ENCODE results near the gene ADAMTS20. TPM values are rescaled to one million over a fixed set of nuclear protein-coding genes. Genes with fewer than 3 reads are reported as not detected.
"Not testable (repeated sequence)": the region's sequence is repeated elsewhere in the genome, so short reads cannot be mapped to it uniquely, and the experiment has no call there.

The ADAMTS20 gene
- total and polyA plus RNA-seq, 4 experiments from 2014 or later = not detected

DNA sequence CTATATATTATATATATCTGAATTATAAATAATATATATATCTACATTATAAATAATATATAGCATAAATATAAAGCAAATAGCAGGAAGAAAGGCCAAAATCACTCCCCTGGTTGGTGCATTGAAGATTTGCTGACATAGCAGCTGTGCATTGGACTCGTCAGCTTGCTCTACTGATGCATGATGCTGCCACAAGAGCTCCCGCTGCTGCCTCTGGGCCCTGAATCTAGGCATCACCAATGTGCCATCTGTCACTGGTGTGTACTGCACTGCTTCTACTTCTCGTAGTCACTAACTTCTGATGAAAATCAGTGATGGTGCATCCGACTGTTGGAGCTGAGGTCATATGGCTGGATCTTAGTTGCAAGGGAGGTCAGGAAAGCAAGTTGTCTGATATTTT lies 205.0 kb downstream of the ADAMTS20 start:
- intact Hi-C loops (cut with micrococcal nuclease) = no loop called here
- H3K4me1 ChIP-seq (ENCODE audit: insufficient read depth, low read length) = no peaks in the 10 kb centered on the region
- H3K27me3 Mint-ChIP-seq = no peaks in the 10 kb centered on the region
- no peaks in the 10 kb centered on the region for H3K27me3 ChIP-seq (ENCODE audit: insufficient read depth, low read length)
- ChIA-PET POLR2A (ENCODE audit: partially characterized antibody) (no interaction called here), CTCF (ENCODE audit: partially characterized antibody) (no interaction called here)
- H3K4me1 Mint-ChIP-seq = no peaks in the 10 kb centered on the region
- H3K27ac Mint-ChIP-seq = no peak overlapping the region
- H3K9me3 Mint-ChIP-seq = peaks cover 0 to 28% (median 10%) of the 10 kb centered on the region in 8 donors
- H3K4me3 Mint-ChIP-seq = no peak overlapping the region
- H3K27ac ChIP-seq (ENCODE audit: low read depth, low read length) = no peak overlapping the region
- no peaks in the 10 kb centered on the region for H3K36me3 Mint-ChIP-seq
- no peaks in the 10 kb centered on the region for H3K36me3 ChIP-seq (ENCODE audit: insufficient read depth, low read length)
- H3K9me3 ChIP-seq (ENCODE audit: control insufficient read depth in 1 of 2, low read length in 2 of 2) = no peaks in the 10 kb centered on the region
- H3K4me3 ChIP-seq (ENCODE audit: low read length in 2 of 2) = no peak overlapping the region
- no peak for DNase-seq

GRCh38 chr12:43345023-43345422 lies 207.0 kb downstream of the ADAMTS20 start:
- no peaks in the 10 kb centered on the region for H3K9me3 ChIP-seq (ENCODE audit: control insufficient read depth in 1 of 2, low read length in 2 of 2)
- Mint-ChIP-seq H3K27me3 (no peaks in the 10 kb centered on the region), H3K27ac (no peak overlapping the region), H3K4me1 (no peaks in the 10 kb centered on the region), H3K36me3 (no peaks in the 10 kb centered on the region), H3K9me3 (peaks cover 0 to 31% (median 11%) of the 10 kb centered on the region in 8 donors), H3K4me3 (no peak overlapping the region)
- H3K36me3 ChIP-seq (ENCODE audit: insufficient read depth, low read length) = no peaks in the 10 kb centered on the region
- ChIA-PET CTCF (ENCODE audit: partially characterized antibody) (no interaction called here), POLR2A (ENCODE audit: partially characterized antibody) (no interaction called here)
- DNase-seq = no peak
- no peak overlapping the region for H3K4me3 ChIP-seq (ENCODE audit: low read length in 2 of 2)
- H3K4me1 ChIP-seq (ENCODE audit: insufficient read depth, low read length) = no peaks in the 10 kb centered on the region
- no peaks in the 10 kb centered on the region for H3K27me3 ChIP-seq (ENCODE audit: insufficient read depth, low read length)
- intact Hi-C loops (cut with micrococcal nuclease) = no loop called here
- no peak overlapping the region for H3K27ac ChIP-seq (ENCODE audit: low read depth, low read length)

DNA sequence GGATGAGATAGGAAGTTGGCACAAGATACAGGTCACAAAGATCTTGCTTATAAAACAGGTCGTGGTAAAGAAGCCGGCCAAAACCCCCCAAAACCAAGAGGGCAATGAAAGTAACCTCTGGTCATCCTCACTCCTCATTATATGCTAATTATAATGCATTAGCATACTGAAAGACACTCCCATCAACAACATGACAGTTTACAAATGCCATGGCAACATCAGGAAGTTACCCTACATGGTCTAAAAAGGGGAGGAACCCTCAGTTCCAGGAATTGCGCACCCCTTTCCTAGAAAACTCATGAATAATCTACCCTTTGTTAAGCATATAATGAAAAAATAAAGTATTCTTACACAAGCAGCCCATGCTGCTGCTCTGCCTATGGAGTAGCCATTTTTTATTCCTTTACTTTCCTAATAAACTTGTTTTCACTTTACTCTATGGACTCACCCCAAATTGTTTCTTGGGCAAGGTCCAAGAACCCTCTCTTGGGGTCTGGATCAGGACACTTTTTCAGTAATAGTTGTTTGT lies 210.2 kb downstream of the ADAMTS20 start:
- H3K4me3 Mint-ChIP-seq; H3K36me3 ChIP-seq (ENCODE audit: insufficient read depth, low read length); H3K27me3 Mint-ChIP-seq; DNase-seq; POLR2A ChIA-PET (ENCODE audit: partially characterized antibody); H3K27ac ChIP-seq (ENCODE audit: low read depth, low read length); H3K9me3 ChIP-seq (ENCODE audit: control insufficient read depth in 1 of 2, low read length in 2 of 2); H3K4me3 ChIP-seq (ENCODE audit: low read length in 2 of 2); H3K27me3 ChIP-seq (ENCODE audit: insufficient read depth, low read length); H3K27ac Mint-ChIP-seq; intact Hi-C loops (cut with micrococcal nuclease); CTCF ChIA-PET (ENCODE audit: partially characterized antibody); H3K4me1 ChIP-seq (ENCODE audit: insufficient read depth, low read length); H3K4me1 Mint-ChIP-seq; H3K36me3 Mint-ChIP-seq: not testable (repeated sequence)
- H3K9me3 Mint-ChIP-seq = peaks cover 0 to 31% (median 11%) of the 10 kb centered on the region in 8 donors

- H3K4me3 Mint-ChIP-seq = no peak overlapping the region
- no peaks in the 10 kb centered on the region for H3K9me3 ChIP-seq (ENCODE audit: control insufficient read depth in 1 of 2, low read length in 2 of 2)
- no peak for DNase-seq
- H3K27ac ChIP-seq (ENCODE audit: low read depth, low read length) = no peak overlapping the region
- no peaks in the 10 kb centered on the region for H3K36me3 ChIP-seq (ENCODE audit: insufficient read depth, low read length)
- no peaks in the 10 kb centered on the region for H3K27me3 Mint-ChIP-seq
- H3K4me1 Mint-ChIP-seq = no peaks in the 10 kb centered on the region
- CTCF ChIA-PET (ENCODE audit: partially characterized antibody) = no interaction called here
- no peak overlapping the region for H3K4me3 ChIP-seq (ENCODE audit: low read length in 2 of 2)
- no peak overlapping the region for H3K27ac Mint-ChIP-seq
- H3K9me3 Mint-ChIP-seq = peaks cover 0 to 11% (median under 1%) of the 10 kb centered on the region in 8 donors
- H3K27me3 ChIP-seq (ENCODE audit: insufficient read depth, low read length) = no peaks in the 10 kb centered on the region
- intact Hi-C loops (cut with micrococcal nuclease) = no loop called here
- no peaks in the 10 kb centered on the region for H3K36me3 Mint-ChIP-seq
- POLR2A ChIA-PET (ENCODE audit: partially characterized antibody) = no interaction called here
- no peaks in the 10 kb centered on the region for H3K4me1 ChIP-seq (ENCODE audit: insufficient read depth, low read length)
Observed at GRCh38 chr12:43338848-43339526, 213.0 kb downstream of the ADAMTS20 start.

- DNase-seq = no peak
- Histone ChIP-seq H3K9me3 (ENCODE audit: control insufficient read depth in 1 of 2, low read length in 2 of 2) (no peaks in the 10 kb centered on the region), H3K36me3 (ENCODE audit: insufficient read depth, low read length) (no peaks in the 10 kb centered on the region), H3K27me3 (ENCODE audit: insufficient read depth, low read length) (no peaks in the 10 kb centered on the region), H3K27ac (ENCODE audit: low read depth, low read length) (no peak overlapping the region), H3K4me3 (ENCODE audit: low read length in 2 of 2) (no peak overlapping the region), H3K4me1 (ENCODE audit: insufficient read depth, low read length) (no peaks in the 10 kb centered on the region)
- Mint-ChIP-seq H3K9me3 (peaks cover 0 to 3% (median 0%) of the 10 kb centered on the region in 8 donors), H3K4me3 (no peak overlapping the region), H3K4me1 (no peaks in the 10 kb centered on the region), H3K27me3 (no peaks in the 10 kb centered on the region), H3K36me3 (no peaks in the 10 kb centered on the region), H3K27ac (no peak overlapping the region)
- ChIA-PET POLR2A (ENCODE audit: partially characterized antibody) (no interaction called here), CTCF (ENCODE audit: partially characterized antibody) (no interaction called here)
- intact Hi-C loops (cut with micrococcal nuclease) = no loop called here
Observed at GRCh38 chr12:43337571-43338444, 214.2 kb downstream of the ADAMTS20 start.

GRCh38 chr12:43336962-43337555 lies 214.9 kb downstream of the ADAMTS20 start:
- Mint-ChIP-seq H3K27me3 (no peaks in the 10 kb centered on the region), H3K4me3 (no peak overlapping the region), H3K36me3 (no peaks in the 10 kb centered on the region), H3K9me3 (peaks cover 0 to 3% (median 0%) of the 10 kb centered on the region in 8 donors), H3K27ac (no peak overlapping the region), H3K4me1 (no peaks in the 10 kb centered on the region)
- no peaks in the 10 kb centered on the region for H3K9me3 ChIP-seq (ENCODE audit: control insufficient read depth in 1 of 2, low read length in 2 of 2)
- no peaks in the 10 kb centered on the region for H3K36me3 ChIP-seq (ENCODE audit: insufficient read depth, low read length)
- H3K4me1 ChIP-seq (ENCODE audit: insufficient read depth, low read length) = no peaks in the 10 kb centered on the region
- intact Hi-C loops (cut with micrococcal nuclease) = no loop called here
- ChIA-PET POLR2A (ENCODE audit: partially characterized antibody) (no interaction called here), CTCF (ENCODE audit: partially characterized antibody) (no interaction called here)
- no peaks in the 10 kb centered on the region for H3K27me3 ChIP-seq (ENCODE audit: insufficient read depth, low read length)
- H3K27ac ChIP-seq (ENCODE audit: low read depth, low read length) = no peak overlapping the region
- no peak for DNase-seq
- no peak overlapping the region for H3K4me3 ChIP-seq (ENCODE audit: low read length in 2 of 2)

GRCh38 chr12:43333644-43334043 lies 218.4 kb downstream of the ADAMTS20 start:
- no peak overlapping the region for H3K27ac Mint-ChIP-seq
- Histone ChIP-seq H3K4me1 (ENCODE audit: insufficient read depth, low read length) (no peaks in the 10 kb centered on the region), H3K9me3 (ENCODE audit: control insufficient read depth in 1 of 2, low read length in 2 of 2) (no peaks in the 10 kb centered on the region), H3K27me3 (ENCODE audit: insufficient read depth, low read length) (no peaks in the 10 kb centered on the region), H3K27ac (ENCODE audit: low read depth, low read length) (no peak overlapping the region), H3K36me3 (ENCODE audit: insufficient read depth, low read length) (no peaks in the 10 kb centered on the region), H3K4me3 (ENCODE audit: low read length in 2 of 2) (no peak overlapping the region)
- H3K36me3 Mint-ChIP-seq = no peaks in the 10 kb centered on the region
- H3K4me3 Mint-ChIP-seq = no peak overlapping the region
- H3K4me1 Mint-ChIP-seq = no peaks in the 10 kb centered on the region
- H3K9me3 Mint-ChIP-seq = peaks cover 0 to 6% (median under 1%) of the 10 kb centered on the region in 8 donors
- ChIA-PET CTCF (ENCODE audit: partially characterized antibody) (no interaction called here), POLR2A (ENCODE audit: partially characterized antibody) (no interaction called here)
- DNase-seq = no peak
- intact Hi-C loops (cut with micrococcal nuclease) = no loop called here
- H3K27me3 Mint-ChIP-seq = peaks cover 0 to 1% of the 10 kb centered on the region in 2 donors
